ENCODE data around the gene LMO4. TPM values are rescaled to one million over a fixed set of nuclear protein-coding genes. Genes with fewer than 3 reads are reported as not detected.
A peak's percentile ranks its signal among the peaks of the same experiment; 100 is the strongest.

The LMO4 gene
- total and polyA plus RNA-seq, 2 experiments from 2014 or later: 35.6 to 96.2 TPM

DNA sequence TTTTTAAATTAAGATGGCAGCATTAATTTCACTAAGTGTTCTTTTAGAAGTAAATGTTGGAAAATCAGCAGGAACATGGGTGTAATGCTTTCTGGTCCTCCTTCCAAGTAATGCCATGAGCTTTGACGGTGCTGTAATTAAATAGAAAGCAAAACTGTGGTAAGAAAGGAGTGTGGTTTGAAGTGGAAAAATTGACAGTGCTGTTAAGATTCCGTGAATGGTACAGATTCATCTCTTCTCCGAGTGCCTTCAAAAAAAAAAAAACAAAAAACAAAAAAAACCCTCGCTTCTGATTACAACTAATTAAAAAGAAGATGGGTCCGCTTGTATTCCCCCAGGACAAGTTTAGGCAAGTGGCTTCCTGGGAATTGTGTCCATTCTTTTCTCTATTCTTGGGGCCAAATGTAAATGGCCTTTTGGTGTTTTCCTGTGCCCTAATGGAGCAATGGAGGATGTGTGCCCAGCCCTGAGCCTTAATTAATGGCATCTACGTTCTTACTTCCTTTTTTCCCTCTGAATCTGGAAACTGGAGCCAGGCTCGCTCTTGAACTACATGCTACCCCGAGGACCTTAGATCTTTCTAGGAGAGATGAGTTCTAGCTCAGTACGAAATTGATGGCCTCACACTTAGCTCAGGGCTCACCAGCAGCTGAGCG is 5.1 kb downstream of the LMO4 start:
- H3K4me1 Mint-ChIP-seq: peaks cover 58% of the 10 kb centered on the region
- peaks cover 81% of the 10 kb centered on the region for H3K79me2 ChIP-seq (replicated peaks; ENCODE audit: insufficient read depth)
- H2AFZ ChIP-seq: no peak overlapping the region
- H3K4me3 ChIP-seq: peak overlapping the region; percentile 58
- H3K36me3 ChIP-seq (ENCODE audit: insufficient read depth): peaks cover 3% of the 10 kb centered on the region; the same call in 1 of the 2 replicates
- TF ChIP-seq ZNF114 (CRISPR knock-in tag; IDR thresholded peaks at IDR 0.05): no peak
- no peak for TF ChIP-seq CTCF (conservative IDR thresholded peaks at IDR 0.05; ENCODE audit: low read depth in 2 of 2)
- no peak for TF ChIP-seq STAT1 (IDR thresholded peaks at IDR 0.05; ENCODE audit: unreplicated experiment)
- TF ChIP-seq EZH2phosphoT487 (IDR thresholded peaks at IDR 0.05; ENCODE audit: unreplicated experiment): no peak
- TF ChIP-seq EZH2 (IDR thresholded peaks at IDR 0.05; ENCODE audit: low read depth, unreplicated experiment): no peak
- TF ChIP-seq JUNB (IDR thresholded peaks at IDR 0.05; ENCODE audit: unreplicated experiment): no peak
- TF ChIP-seq NANOG (IDR thresholded peaks at IDR 0.05; ENCODE audit: borderline replicate concordance): no peak
- H3K4me2 ChIP-seq: peak overlapping the region; percentile 75
- peaks cover 36% of the 10 kb centered on the region for H4K20me1 ChIP-seq (replicated peaks; ENCODE audit: insufficient read depth)
- peaks cover 42% of the 10 kb centered on the region for H3K36me3 Mint-ChIP-seq (ENCODE audit: low read depth)
- H3K27me3 Mint-ChIP-seq (ENCODE audit: insufficient read depth, low read depth, poor library complexity): peaks cover 15% of the 10 kb centered on the region
- H3K27me3 ChIP-seq (ENCODE audit: insufficient read depth): no peaks in the 10 kb centered on the region
- no peak for ATAC-seq
- H3K27ac ChIP-seq (ENCODE audit: low read depth): peak overlapping the region; percentile 86
- no peaks in the 10 kb centered on the region; the same call in 2 of the 3 replicates for H3K9me3 Mint-ChIP-seq
- H3K4me1 ChIP-seq (ENCODE audit: insufficient read depth): peaks cover 53% of the 10 kb centered on the region
- H3K27ac Mint-ChIP-seq: peak overlapping the region; percentile 91
- DNase-seq (ENCODE audit: low spot score): no peak
- no peaks in the 10 kb centered on the region for H3F3A ChIP-seq (replicated peaks; ENCODE audit: low read depth)
- H3K4me3 Mint-ChIP-seq: peak overlapping the region; percentile 88
- no peaks in the 10 kb centered on the region for H3K9me2 ChIP-seq (ENCODE audit: insufficient read depth)

DNA sequence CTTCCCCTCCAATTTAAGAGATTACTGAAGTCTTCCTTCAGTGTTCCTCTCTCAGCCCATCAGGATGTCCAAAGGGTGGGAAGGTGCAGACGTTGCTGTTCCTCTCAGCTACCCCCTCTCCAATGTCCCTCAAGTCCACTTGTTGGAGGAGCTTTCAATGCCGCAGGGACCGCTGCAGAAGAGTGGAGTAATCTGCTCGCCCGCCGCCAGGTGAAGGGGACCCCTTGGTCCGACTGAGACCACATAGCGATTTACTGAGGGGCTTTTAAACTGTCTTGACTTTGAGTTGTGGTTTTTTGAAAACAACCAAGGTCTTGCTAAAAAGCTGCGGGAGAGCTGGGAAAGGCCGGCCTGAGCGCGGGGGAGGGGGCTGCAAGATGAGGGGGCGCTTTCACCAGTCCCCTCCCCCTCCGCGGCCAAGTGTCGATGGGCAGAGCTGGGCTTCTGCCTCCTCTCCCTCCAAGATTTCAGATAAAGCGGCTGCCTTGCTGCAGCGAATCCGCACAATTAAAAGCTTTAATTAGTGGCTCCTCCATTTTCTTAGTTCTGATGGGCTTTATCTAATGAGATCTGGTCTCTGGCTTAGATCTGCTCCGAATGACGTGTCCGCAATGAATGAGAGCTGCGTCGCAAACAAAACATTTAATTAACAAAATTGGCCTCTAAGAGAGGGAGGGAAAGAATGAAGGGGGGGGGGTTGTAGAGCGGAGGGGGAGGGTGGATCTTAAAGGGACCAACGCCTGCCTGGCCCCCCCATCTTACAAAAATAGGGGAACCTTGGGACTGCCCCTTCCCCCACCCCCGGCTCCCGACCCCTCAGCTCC is 5.9 kb downstream of the LMO4 start:
- Histone ChIP-seq H3K27ac (ENCODE audit: low read depth) (peak overlapping the region; percentile 86), H3K4me3 (peak overlapping the region; percentile 58), H3K9me2 (ENCODE audit: insufficient read depth) (no peaks in the 10 kb centered on the region), H4K20me1 (replicated peaks; ENCODE audit: insufficient read depth) (peaks cover 37% of the 10 kb centered on the region), H3K36me3 (ENCODE audit: insufficient read depth) (peaks cover 10% of the 10 kb centered on the region), H3K79me2 (replicated peaks; ENCODE audit: insufficient read depth) (peaks cover 82% of the 10 kb centered on the region), H3K27me3 (ENCODE audit: insufficient read depth) (no peaks in the 10 kb centered on the region), H3K4me1 (ENCODE audit: insufficient read depth) (peaks cover 53% of the 10 kb centered on the region), H2AFZ (no peak overlapping the region), H3F3A (replicated peaks; ENCODE audit: low read depth) (no peaks in the 10 kb centered on the region), H3K4me2 (peak overlapping the region; percentile 75)
- peak; percentile 37 for ATAC-seq
- H3K27me3 Mint-ChIP-seq (ENCODE audit: insufficient read depth, low read depth, poor library complexity): peaks cover 11% of the 10 kb centered on the region
- DNase-seq (ENCODE audit: low spot score): peak; percentile 78
- H3K36me3 Mint-ChIP-seq (ENCODE audit: low read depth): peaks cover 46% of the 10 kb centered on the region
- peak overlapping the region; percentile 91 for H3K27ac Mint-ChIP-seq
- H3K9me3 Mint-ChIP-seq: no peaks in the 10 kb centered on the region; the same call in 2 of the 3 replicates
- TF ChIP-seq CTCF (conservative IDR thresholded peaks at IDR 0.05; ENCODE audit: low read depth in 2 of 2) (peak in 1 of 2 experiments; percentile 39; a peak in 2 of 4 replicates), POLR2AphosphoS5 (IDR thresholded peaks at IDR 0.05; ENCODE audit: low read depth) (no peak), ZNF114 (CRISPR knock-in tag; IDR thresholded peaks at IDR 0.05) (no peak), EZH2 (IDR thresholded peaks at IDR 0.05; ENCODE audit: low read depth, unreplicated experiment) (no peak), CREB1 (CRISPR knock-in tag; IDR thresholded peaks at IDR 0.05; ENCODE audit: low read depth) (no peak), REST (IDR thresholded peaks at IDR 0.05; ENCODE audit: unreplicated experiment) (no peak)
- peaks cover 58% of the 10 kb centered on the region for H3K4me1 Mint-ChIP-seq
- H3K4me3 Mint-ChIP-seq: peak overlapping the region; percentile 88

All from GM23338 (cell line).